Heart right ventricle (tissue), 16 donors: Measurements from ENCODE around the gene EDEM1. TPM values are rescaled to one million over a fixed set of nuclear protein-coding genes. Genes with fewer than 3 reads are reported as not detected.
A peak's percentile ranks its signal among the peaks of the same experiment; 100 is the strongest.

Experiments used
- ATAC-seq, 8 donors: fragments of 200-7000 bp; cut with Tn5 transposase; one replicate each; pipeline ENCODE4 v1.9.1; 2020; ENCODE audit warnings: mild to moderate bottlenecking in 8 of 8, moderate library complexity in 8 of 8, moderate number of reproducible peaks in 1 of 8
- DNase-seq, 2 donors: peaks; one replicate each; pipeline ENCODE4 v3.0.0-alpha.2; 2020
- H3K27ac ChIP-seq, 10 donors: fragments of 200-600 bp; sonication (generic) in 2 of 10; one replicate each; pipeline versions ENCODE4 v1.5.0 to v1.8.0; 2020 to 2022; ENCODE audit warnings: mild to moderate bottlenecking in 3 of 10
- H3K27me3 ChIP-seq, 7 donors: fragments of 200-600 bp; one replicate each; pipeline ENCODE4 v1.8.0; 2021 to 2022; ENCODE audit warnings: mild to moderate bottlenecking in 2 of 7
- H3K36me3 ChIP-seq, 9 donors: fragments of 200-600 bp; sonication (generic) in 1 of 9; one replicate each; pipeline versions ENCODE4 v1.5.0 to v1.8.0; 2020 to 2022; ENCODE audit warnings: mild to moderate bottlenecking in 2 of 9
- H3K4me1 ChIP-seq, 9 donors: fragments of 200-600 bp; sonication (generic) in 1 of 9; one replicate each; pipeline versions ENCODE4 v1.5.0 to v1.8.0; 2020 to 2022; ENCODE audit warnings: mild to moderate bottlenecking in 4 of 9
- H3K4me3 ChIP-seq, 10 donors: fragments of 200-600 bp; sonication (generic) in 2 of 10; one replicate each; pipeline versions ENCODE4 v1.5.0 to v1.8.0; 2020 to 2022; ENCODE audit warnings: mild to moderate bottlenecking in 7 of 10, moderate library complexity in 2 of 10
- H3K9me3 ChIP-seq, 11 donors: fragments of 200-600 bp in 10 of 11; sonication (generic) in 2 of 11; one replicate each; pipeline versions ENCODE4 v1.5.0 to v1.8.0; 2013 to 2022; ENCODE audit warnings: mild to moderate bottlenecking in 2 of 11, control low read depth in 1 of 11, moderate library complexity in 1 of 11
- CTCF ChIP-seq, 9 donors: fragments of 200-600 bp; sonication (generic) in 2 of 9; IDR thresholded peaks; one replicate each; pipeline versions ENCODE4 v1.5.0 to v1.8.0; 2021 to 2022; ENCODE audit warnings: antibody characterized with exemption in 9 of 9, mild to moderate bottlenecking in 5 of 9, moderate library complexity in 1 of 9
- whole genome bisulfite sequencing, 2 donors: extraction: QIAGEN DNeasy Blood & Tissue Kit; methylation state at CpG; one replicate each; pipeline ENCODE4 v1.1.7; 2013; ENCODE audit warnings: inconsistent platforms in 1 of 2; 5-methylcytosine and 5-hydroxymethylcytosine counted together
- intact Hi-C, 10 donors: fragments of 100-400 bp; cut with DNase I; formaldehyde crosslinking; loops; one replicate each; pipeline versions ENCODE4 v1.11.1 to v1.14.2; 2022
- polyA plus RNA-seq, 2 donors: library from polyadenylated mRNA; stranded (reverse); fragments of 200-250 nt; gene quantifications; one replicate each; pipeline ENCODE4 v1.2.3, GENCODE V29; 2013
- total RNA-seq, 10 donors: library from RNA; stranded (reverse); fragmentation: NEBNext Ultra II Directional in 3 of 10; extraction: Animal tissue kit (Norgen Biotek cat#: 25700) in 3 of 10; gene quantifications; one replicate each; pipeline versions ENCODE4 v1.2.1 to v1.2.4, GENCODE V29; 2021 to 2023
- donor health status: Arrhythmogenic right ventricular cardiomyopathy.
- donor health status: ischemic (EF 13 %, LVEDD 7.1; RV severe dilation, severe dysfunction).
- donor health status: healthy with polysubstance abuse.
- donor health status: DM: no; HTN: yes; CAD: no.
- donor health status: DM: no; HTN: no; CAD: no.
- donor health status: ischemic (EF 25% LVEDD 6.9; RV normal size, moderate dysfunction).
- donor health status: ischemic (EF 25% LVEDD 5.7; RV mildly dilated, moderate dysfunction).
- donor health status: healthy.
- donor health status: DM: yes; HTN: yes; CAD: no.
- donor health status: Ischemic cardiomyopathy.
- donor health status: ischemic (EF 35%, LVEDD 5.7; RV mildly dilated, moderate dysfunction).
- donor health status: nonischemic (EF 11% LVEDD 7.7; RV severe dilation, severe dysfunction).
- donor health status: DM: yes; HTN: yes; CAD: no.
- donor health status: PGD.
- donor health status: ischemic (EF 29% LVEDD 5.4; RV normal size, mild dysfunction).
- donor health status: nonischemic (EF 23%, LVEDD 6.1; RV moderate dilation, normal function).

EDEM1 gene
- total and polyA plus RNA-seq, 12 donors = 2.2 to 19.0 (median 9.1) TPM

- peaks cover 0 to 82% (median 40%) of the 10 kb centered on the region in 9 donors for H3K4me1 ChIP-seq
- peak overlapping the region; percentile 51 to 98 (median 94) for H3K4me3 ChIP-seq
- H3K9me3 ChIP-seq = no peaks in the 10 kb centered on the region
- no peaks in the 10 kb centered on the region for H3K27me3 ChIP-seq
- intact Hi-C loops = loop anchor here (1.0 to 10.0 kb wide), 7 partner anchors 53 to 473 kb away; partner anchors contain the start of genes ARL8B (in 9 of the 10) and BHLHE40 (in 1 of the 10)
- no peak for TF ChIP-seq CTCF (IDR thresholded peaks at IDR 0.05)
- peak overlapping the region; percentile 61 to 99 (median 95) for H3K27ac ChIP-seq
- WGBS, 2 donors = 0 to 1% methylated on average over 55 to 66 of the region's 66 CpGs
- H3K36me3 ChIP-seq = peaks cover 0 to 4% (median 0%) of the 10 kb centered on the region in 9 donors
- peak in 6 of 8 donors; percentile 23 to 69 (median 38) for ATAC-seq
- DNase-seq = peak; percentile 27 to 52
These were observed 462 bp downstream of the EDEM1 start for GRCh38 chr3:5187920-5188418.

- Histone ChIP-seq H3K36me3 (peaks cover 0 to 4% (median 0%) of the 10 kb centered on the region in 9 donors), H3K4me1 (peaks cover 0 to 82% (median 38%) of the 10 kb centered on the region in 9 donors), H3K27ac (peak overlapping the region in 9 of 10 donors; percentile 92 to 99 (median 96)), H3K9me3 (no peaks in the 10 kb centered on the region), H3K27me3 (no peaks in the 10 kb centered on the region), H3K4me3 (peak overlapping the region; percentile 51 to 98 (median 94))
- intact Hi-C loops = loop anchor here in 6 of 10 donors (5.0 to 10.0 kb wide), 5 partner anchors 54 to 474 kb away; partner anchors contain the start of genes ARL8B (in 3 of the 6) and BHLHE40 (in 1 of the 6)
- DNase-seq (peak in 1 of 2 donors; percentile 19), ATAC-seq (no peak)
- WGBS, 2 donors = 10 to 16% methylated on average over 25 to 26 of the region's 26 CpGs
- no peak for TF ChIP-seq CTCF (IDR thresholded peaks at IDR 0.05)
These were observed 1.1 kb downstream of the EDEM1 start for GRCh38 chr3:5188419-5189221.

- ATAC-seq (no peak), DNase-seq (no peak)
- TF ChIP-seq CTCF (IDR thresholded peaks at IDR 0.05) = no peak
- H3K4me1 ChIP-seq = peaks cover 0 to 83% (median 36%) of the 10 kb centered on the region in 9 donors
- H3K4me3 ChIP-seq = peak overlapping the region in 3 of 10 donors; percentile 93 to 98 (median 94)
- 80 to 82% methylated on average over 7 of the region's 7 CpGs for WGBS, 2 donors
- intact Hi-C loops = no loop called here
- no peaks in the 10 kb centered on the region for H3K9me3 ChIP-seq
- no peaks in the 10 kb centered on the region for H3K27me3 ChIP-seq
- peaks cover 0 to 8% (median 0%) of the 10 kb centered on the region in 9 donors for H3K36me3 ChIP-seq
- H3K27ac ChIP-seq = peak overlapping the region in 1 of 10 donors; percentile 99
These were observed 2.8 kb downstream of the EDEM1 start for GRCh38 chr3:5190147-5190791.
